Measurements from ENCODE around the gene SH3BGR.

DNA sequence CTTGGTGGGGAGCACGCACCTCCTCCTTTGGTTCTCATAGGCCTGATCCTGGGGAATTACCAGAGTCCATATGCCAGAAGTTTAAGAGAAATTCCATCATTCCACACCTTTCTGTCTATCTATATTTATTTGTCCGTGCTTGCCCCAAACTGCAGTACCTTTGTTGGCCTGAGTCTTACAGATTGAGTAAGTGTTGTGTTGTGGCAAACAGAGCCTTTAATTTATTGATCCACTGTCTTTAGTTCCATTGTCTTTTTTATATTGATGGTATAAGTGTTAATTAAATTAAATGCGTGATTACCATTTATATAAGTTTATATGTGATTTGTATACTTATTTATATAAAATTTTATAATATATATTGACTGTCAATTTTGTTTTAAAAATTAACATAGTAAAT, 4.9 kb downstream of the SH3BGR start:
- TF ChIP-seq CTCF (IDR thresholded peaks at IDR 0.05; ENCODE audit: insufficient read depth, low read length) (no peak), POLR2AphosphoS5 (IDR thresholded peaks at IDR 0.05; ENCODE audit: low read depth) (no peak), SPI1 (IDR thresholded peaks at IDR 0.05; ENCODE audit: borderline replicate concordance, low read depth) (no peak), GABPA (IDR thresholded peaks at IDR 0.05; ENCODE audit: low read depth) (no peak)
- TF ChIP-seq, protein P1, sequence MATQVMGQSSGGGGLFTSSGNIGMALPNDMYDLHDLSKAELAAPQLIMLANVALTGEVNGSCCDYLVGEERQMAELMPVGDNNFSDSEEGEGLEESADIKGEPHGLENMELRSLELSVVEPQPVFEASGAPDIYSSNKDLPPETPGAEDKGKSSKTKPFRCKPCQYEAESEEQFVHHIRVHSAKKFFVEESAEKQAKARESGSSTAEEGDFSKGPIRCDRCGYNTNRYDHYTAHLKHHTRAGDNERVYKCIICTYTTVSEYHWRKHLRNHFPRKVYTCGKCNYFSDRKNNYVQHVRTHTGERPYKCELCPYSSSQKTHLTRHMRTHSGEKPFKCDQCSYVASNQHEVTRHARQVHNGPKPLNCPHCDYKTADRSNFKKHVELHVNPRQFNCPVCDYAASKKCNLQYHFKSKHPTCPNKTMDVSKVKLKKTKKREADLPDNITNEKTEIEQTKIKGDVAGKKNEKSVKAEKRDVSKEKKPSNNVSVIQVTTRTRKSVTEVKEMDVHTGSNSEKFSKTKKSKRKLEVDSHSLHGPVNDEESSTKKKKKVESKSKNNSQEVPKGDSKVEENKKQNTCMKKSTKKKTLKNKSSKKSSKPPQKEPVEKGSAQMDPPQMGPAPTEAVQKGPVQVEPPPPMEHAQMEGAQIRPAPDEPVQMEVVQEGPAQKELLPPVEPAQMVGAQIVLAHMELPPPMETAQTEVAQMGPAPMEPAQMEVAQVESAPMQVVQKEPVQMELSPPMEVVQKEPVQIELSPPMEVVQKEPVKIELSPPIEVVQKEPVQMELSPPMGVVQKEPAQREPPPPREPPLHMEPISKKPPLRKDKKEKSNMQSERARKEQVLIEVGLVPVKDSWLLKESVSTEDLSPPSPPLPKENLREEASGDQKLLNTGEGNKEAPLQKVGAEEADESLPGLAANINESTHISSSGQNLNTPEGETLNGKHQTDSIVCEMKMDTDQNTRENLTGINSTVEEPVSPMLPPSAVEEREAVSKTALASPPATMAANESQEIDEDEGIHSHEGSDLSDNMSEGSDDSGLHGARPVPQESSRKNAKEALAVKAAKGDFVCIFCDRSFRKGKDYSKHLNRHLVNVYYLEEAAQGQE (IDR thresholded peaks at IDR 0.05; ENCODE audit: insufficient replicate concordance, low read depth): no peak

Measured in HL-60 (cell line).